Tibial nerve (tissue), 4 donors: Measurements from ENCODE around the gene CACNA1E. TPM values are rescaled to one million over a fixed set of nuclear protein-coding genes. Genes with fewer than 3 reads are reported as not detected.

ENCODE experiments used
- DNase-seq, 2 donors: peaks; one replicate each; pipeline ENCODE4 v3.0.0-alpha.2; 2019; ENCODE audit warnings: low spot score in 2 of 2
- H3K27ac ChIP-seq, 4 donors: fragments of 200-600 bp; sonication (generic) in 3 of 4; one replicate each; pipeline ENCODE4 v1.5.1; 2017 to 2019; ENCODE audit warnings: mild to moderate bottlenecking in 1 of 4
- H3K27me3 ChIP-seq, 2 donors: fragments of 200-600 bp; sonication (generic) in 1 of 2; one replicate each; pipeline versions ENCODE4 v1.5.1 to v1.6.0; 2017 to 2019
- H3K36me3 ChIP-seq, 3 donors: fragments of 200-600 bp; sonication (generic); one replicate each; pipeline ENCODE4 v1.5.1; 2018 to 2019
- H3K4me1 ChIP-seq, 4 donors: fragments of 200-600 bp; sonication (generic) in 3 of 4; one replicate each; pipeline ENCODE4 v1.5.1; 2017 to 2019
- H3K4me3 ChIP-seq, 4 donors: fragments of 200-600 bp; sonication (generic) in 3 of 4; one replicate each; pipeline ENCODE4 v1.5.1; 2017 to 2019; ENCODE audit warnings: mild to moderate bottlenecking in 1 of 4, moderate library complexity in 1 of 4
- H3K9me3 ChIP-seq, 4 donors: fragments of 200-600 bp; sonication (generic) in 3 of 4; one replicate each; pipeline ENCODE4 v1.5.1; 2017 to 2019
- EP300 ChIP-seq, 2 donors: sonication (generic); formaldehyde crosslinking; IDR thresholded peaks; one replicate each; pipeline ENCODE4 v1.6.1; 2017; ENCODE audit warnings: antibody characterized with exemption in 2 of 2, mild to moderate bottlenecking in 1 of 2
- POLR2A ChIP-seq, 2 donors: fragments of 450-650 bp; IDR thresholded peaks; one replicate each; pipeline ENCODE4 v1.6.1; 2017; ENCODE audit warnings: antibody characterized with exemption in 2 of 2, mild to moderate bottlenecking in 2 of 2, moderate library complexity in 2 of 2
- WGBS, 2 donors: methylation state at CpG; one replicate each; pipeline ENCODE4 v1.1.5; 2018; 5-methylcytosine and 5-hydroxymethylcytosine counted together
- total RNA-seq, 4 donors: library from RNA; depleted of rRNA; stranded (reverse); fragments of >200 nt; gene quantifications; one replicate each; pipeline ENCODE4 v1.1.0, GENCODE V29; 2016
- TF ChIP-seq, protein P1 (sequence below), 5 experiments: fragments of 200-600 bp in 3 of 5; fragments of 450-650 bp in 2 of 5; sonication (generic) in 3 of 5; IDR thresholded peaks; one replicate each; pipeline ENCODE4 v1.5.1; 2016 to 2019; ENCODE audit warnings: antibody characterized with exemption in 5 of 5, mild to moderate bottlenecking in 3 of 5, moderate library complexity in 2 of 5

CACNA1E gene
- total RNA-seq, 4 donors from 2014 or later: not detected

DNA sequence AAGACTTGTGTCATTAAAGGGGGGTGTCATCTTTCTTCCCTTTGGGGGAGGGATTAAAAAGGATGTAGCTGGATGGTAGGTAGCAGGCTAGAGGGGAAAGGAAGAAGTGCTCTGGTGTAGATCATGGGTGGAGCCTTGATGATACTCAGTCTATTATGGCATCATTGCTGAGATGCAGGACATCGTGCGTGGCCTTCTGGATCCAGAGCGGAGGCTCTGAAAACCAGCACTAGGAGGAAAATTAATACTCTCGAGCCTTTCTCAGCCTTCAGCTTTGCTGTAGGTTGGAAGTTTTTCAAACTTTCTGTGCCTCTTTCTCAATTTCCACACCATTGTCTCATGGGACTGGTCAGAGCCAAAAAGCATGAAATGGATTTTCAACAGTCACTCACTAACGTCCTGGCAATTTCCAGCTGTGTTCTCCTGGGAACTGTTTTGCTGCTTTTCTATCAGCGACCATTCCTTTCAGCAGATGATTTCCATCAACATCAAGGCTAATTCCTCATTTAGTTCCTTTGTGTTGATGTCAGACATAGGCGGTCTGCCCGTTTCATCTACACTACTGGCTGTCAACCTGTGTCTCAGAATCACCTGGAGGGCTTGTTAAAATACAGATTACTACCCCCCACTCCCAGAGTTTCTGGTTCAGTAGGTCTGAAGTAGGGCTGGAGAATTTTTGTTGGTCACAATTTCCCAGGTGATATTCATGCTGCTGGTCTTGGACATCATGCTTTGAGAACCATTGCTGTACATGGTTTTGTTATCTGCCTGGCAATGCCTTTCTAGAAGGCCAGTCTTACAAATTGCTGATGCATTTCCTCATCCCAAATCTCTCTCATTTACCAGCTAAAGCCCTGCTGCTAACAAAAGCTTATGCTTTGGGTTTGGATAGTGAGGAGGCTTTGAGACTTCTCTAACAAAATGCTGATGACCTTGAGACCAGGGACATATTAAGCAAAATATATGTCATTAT, 7.7 kb downstream of the CACNA1E start:
- H3K27me3 ChIP-seq: peaks cover 0 to 27% of the 10 kb centered on the region in 2 donors
- H3K36me3 ChIP-seq: no peaks in the 10 kb centered on the region
- peaks cover 0 to 18% (median 0%) of the 10 kb centered on the region in 4 donors for H3K4me1 ChIP-seq
- no peak overlapping the region for H3K27ac ChIP-seq
- no peak for TF ChIP-seq POLR2A (IDR thresholded peaks at IDR 0.05)
- TF ChIP-seq EP300 (IDR thresholded peaks at IDR 0.05): peak in 1 of 2 donors; percentile 59
- H3K9me3 ChIP-seq: no peaks in the 10 kb centered on the region
- 43 to 47% methylated on average over 8 of the region's 8 CpGs for whole genome bisulfite sequencing, 2 donors
- DNase-seq: peak in 1 of 2 donors; percentile 72
- H3K4me3 ChIP-seq: no peak overlapping the region

DNA sequence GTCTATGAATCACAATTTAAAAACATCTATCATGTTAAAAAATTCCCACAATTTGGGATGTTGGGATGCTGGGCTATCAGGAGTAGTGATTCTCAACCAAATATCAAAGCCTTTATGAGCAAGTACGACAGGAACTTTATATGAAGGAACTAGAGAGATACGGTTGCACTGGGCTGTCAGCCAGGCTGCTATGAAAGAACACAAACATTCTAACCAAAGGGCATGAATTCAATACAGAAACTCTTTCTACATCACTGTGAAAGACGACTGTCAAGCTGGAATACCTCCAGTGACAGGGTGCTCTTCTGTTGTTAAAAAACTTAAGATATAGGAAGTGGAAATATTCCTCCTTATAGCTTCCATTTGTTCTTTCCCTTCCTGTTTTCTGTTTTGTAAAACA, 9.8 kb downstream of the CACNA1E start:
- H3K36me3 ChIP-seq: no peaks in the 10 kb centered on the region
- H3K9me3 ChIP-seq: peaks cover 0 to 3% (median 0%) of the 10 kb centered on the region in 4 donors
- TF ChIP-seq EP300 (IDR thresholded peaks at IDR 0.05) (no peak), POLR2A (IDR thresholded peaks at IDR 0.05) (no peak)
- TF ChIP-seq, protein P1, sequence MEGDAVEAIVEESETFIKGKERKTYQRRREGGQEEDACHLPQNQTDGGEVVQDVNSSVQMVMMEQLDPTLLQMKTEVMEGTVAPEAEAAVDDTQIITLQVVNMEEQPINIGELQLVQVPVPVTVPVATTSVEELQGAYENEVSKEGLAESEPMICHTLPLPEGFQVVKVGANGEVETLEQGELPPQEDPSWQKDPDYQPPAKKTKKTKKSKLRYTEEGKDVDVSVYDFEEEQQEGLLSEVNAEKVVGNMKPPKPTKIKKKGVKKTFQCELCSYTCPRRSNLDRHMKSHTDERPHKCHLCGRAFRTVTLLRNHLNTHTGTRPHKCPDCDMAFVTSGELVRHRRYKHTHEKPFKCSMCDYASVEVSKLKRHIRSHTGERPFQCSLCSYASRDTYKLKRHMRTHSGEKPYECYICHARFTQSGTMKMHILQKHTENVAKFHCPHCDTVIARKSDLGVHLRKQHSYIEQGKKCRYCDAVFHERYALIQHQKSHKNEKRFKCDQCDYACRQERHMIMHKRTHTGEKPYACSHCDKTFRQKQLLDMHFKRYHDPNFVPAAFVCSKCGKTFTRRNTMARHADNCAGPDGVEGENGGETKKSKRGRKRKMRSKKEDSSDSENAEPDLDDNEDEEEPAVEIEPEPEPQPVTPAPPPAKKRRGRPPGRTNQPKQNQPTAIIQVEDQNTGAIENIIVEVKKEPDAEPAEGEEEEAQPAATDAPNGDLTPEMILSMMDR (IDR thresholded peaks at IDR 0.05): no peak
- no peak overlapping the region for H3K27ac ChIP-seq
- H3K4me3 ChIP-seq: no peak overlapping the region
- H3K4me1 ChIP-seq: peaks cover 0 to 16% (median 0%) of the 10 kb centered on the region in 4 donors
- peaks cover 0 to 6% of the 10 kb centered on the region in 2 donors for H3K27me3 ChIP-seq
- 13 to 18% methylated on average over 3 of the region's 3 CpGs for WGBS, 2 donors
- no peak for DNase-seq

DNA sequence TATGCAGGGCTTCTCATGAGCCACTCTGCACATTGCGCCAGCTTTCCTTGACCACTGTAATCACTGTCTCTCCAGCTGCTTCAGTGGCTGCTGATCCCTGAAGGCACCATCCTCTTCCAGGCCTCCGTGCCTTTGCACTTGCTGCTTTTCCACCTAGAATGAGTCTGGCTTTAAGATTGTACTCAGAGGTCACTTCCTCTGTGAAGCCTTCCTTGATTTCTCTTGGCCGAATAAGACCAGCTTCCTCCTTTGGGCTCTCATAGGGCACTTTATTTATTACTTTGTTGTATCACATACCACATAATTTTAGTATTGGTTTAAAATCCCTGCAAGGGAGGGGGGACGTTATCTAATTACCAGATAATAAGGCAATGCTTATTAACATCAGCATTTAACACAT, 10.6 kb downstream of the CACNA1E start:
- Histone ChIP-seq H3K9me3 (peaks cover 0 to 3% (median 0%) of the 10 kb centered on the region in 4 donors), H3K4me1 (peaks cover 0 to 16% (median 0%) of the 10 kb centered on the region in 4 donors), H3K27ac (no peak overlapping the region), H3K4me3 (no peak overlapping the region), H3K27me3 (peaks cover 0 to 4% of the 10 kb centered on the region in 2 donors), H3K36me3 (no peaks in the 10 kb centered on the region)
- TF ChIP-seq POLR2A (IDR thresholded peaks at IDR 0.05) (no peak), EP300 (IDR thresholded peaks at IDR 0.05) (no peak)
- TF ChIP-seq, protein P1 (IDR thresholded peaks at IDR 0.05): no peak
- 82 to 88% methylated on average over 4 of the region's 4 CpGs for WGBS, 2 donors
- DNase-seq: no peak

GRCh38 chr1:181496759-181497158, 13.4 kb downstream of the CACNA1E start:
- TF ChIP-seq EP300 (IDR thresholded peaks at IDR 0.05) (no peak), POLR2A (IDR thresholded peaks at IDR 0.05) (no peak)
- TF ChIP-seq, protein P1 (IDR thresholded peaks at IDR 0.05): no peak
- Histone ChIP-seq H3K36me3 (no peaks in the 10 kb centered on the region), H3K9me3 (peaks cover 0 to 3% (median 0%) of the 10 kb centered on the region in 4 donors), H3K4me1 (peaks cover 0 to 1% (median 0%) of the 10 kb centered on the region in 4 donors), H3K4me3 (no peak overlapping the region), H3K27me3 (peaks cover 0 to 4% of the 10 kb centered on the region in 2 donors), H3K27ac (no peak overlapping the region)
- 56 to 80% methylated on average over 1 of the region's 1 CpG for WGBS, 2 donors
- DNase-seq: no peak

DNA sequence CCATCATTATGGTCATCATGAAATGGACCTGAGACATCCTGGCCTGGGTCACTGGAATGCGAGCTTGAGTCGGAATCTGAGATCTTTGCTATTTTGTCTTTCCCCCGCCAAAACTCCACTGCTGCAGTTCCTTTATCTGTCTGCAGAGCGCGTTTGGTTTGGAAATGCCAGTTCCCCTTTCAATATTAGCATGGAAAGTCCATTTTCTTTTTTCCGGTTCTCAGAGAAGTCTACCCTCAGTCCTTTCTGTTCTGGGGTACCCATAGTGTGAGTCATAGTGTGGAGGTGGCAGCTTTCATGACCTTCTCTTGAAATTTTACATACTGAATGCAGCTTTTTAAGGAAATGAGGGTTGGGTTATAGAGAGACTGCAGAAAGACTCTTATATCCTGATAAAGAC, 14.6 kb downstream of the CACNA1E start:
- peaks cover 0 to 4% of the 10 kb centered on the region in 2 donors for H3K27me3 ChIP-seq
- no peak overlapping the region for H3K4me3 ChIP-seq
- TF ChIP-seq EP300 (IDR thresholded peaks at IDR 0.05): no peak
- TF ChIP-seq, protein P1 (IDR thresholded peaks at IDR 0.05): no peak
- TF ChIP-seq POLR2A (IDR thresholded peaks at IDR 0.05): no peak
- no peaks in the 10 kb centered on the region for H3K36me3 ChIP-seq
- no peaks in the 10 kb centered on the region for H3K4me1 ChIP-seq
- peaks cover 0 to 3% (median 0%) of the 10 kb centered on the region in 4 donors for H3K9me3 ChIP-seq
- WGBS, 2 donors: 86% methylated on average over 6 of the region's 6 CpGs
- no peak overlapping the region for H3K27ac ChIP-seq
- DNase-seq: no peak
